Vagina (tissue), 2 donors: ENCODE data around the gene REXO1.

Experiments used
- CTCF ChIP-seq, 3 experiments: fragments of 450-650 bp in 2 of 3; fragments of 200-600 bp in 1 of 3; sonication (generic) in 1 of 3; IDR thresholded peaks; one replicate each; pipeline ENCODE4 v1.5.1; 2017 to 2019; ENCODE audit warnings: antibody characterized with exemption in 3 of 3, mild to moderate bottlenecking in 2 of 3, moderate library complexity in 2 of 3
- POLR2A ChIP-seq, 2 donors: fragments of 450-650 bp; IDR thresholded peaks; one replicate each; pipeline ENCODE4 v1.6.1; 2017; ENCODE audit warnings: antibody characterized with exemption in 2 of 2, mild to moderate bottlenecking in 2 of 2, moderate library complexity in 2 of 2

DNA sequence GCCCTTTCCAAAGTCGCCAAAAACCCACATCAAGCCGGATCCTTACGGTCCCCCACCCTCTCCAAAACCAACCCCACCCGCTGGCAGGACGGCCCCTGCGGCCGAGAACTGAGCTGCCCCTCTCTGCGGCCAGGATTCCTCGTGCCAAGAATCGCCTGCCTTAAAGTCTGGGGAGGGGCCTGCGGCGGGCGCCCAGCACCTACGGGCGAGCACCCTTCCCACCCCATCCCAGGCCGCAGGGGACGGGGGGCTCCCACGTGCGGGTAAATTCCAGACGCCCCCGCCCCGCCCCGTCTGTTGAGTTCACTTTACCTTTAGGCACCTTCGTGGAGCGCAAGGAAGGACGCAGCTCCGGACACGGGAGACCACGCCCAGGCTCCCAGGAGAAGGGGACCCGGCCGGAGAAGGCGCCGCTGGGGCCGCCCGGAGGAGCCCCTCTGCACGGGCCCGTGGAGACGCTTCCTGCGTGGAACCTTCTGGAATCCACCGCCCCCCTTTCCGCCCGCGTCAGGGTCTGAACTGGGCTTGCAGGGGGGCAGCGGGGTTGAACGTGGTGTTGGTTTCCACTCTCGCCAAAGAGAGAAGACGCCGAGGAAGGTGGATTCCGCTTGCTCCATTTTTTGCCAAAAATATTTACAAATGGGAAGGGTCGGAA, 72.2 kb downstream of the REXO1 start:
- TF ChIP-seq POLR2A (IDR thresholded peaks at IDR 0.05) (no peak), CTCF (IDR thresholded peaks at IDR 0.05) (no peak)
